ENCODE results near the gene GRAMD2A.

The GRAMD2A gene

GRCh38 chr15:72163719-72164118 is 33.9 kb downstream of the GRAMD2A start:
- TF ChIP-seq, protein P1, sequence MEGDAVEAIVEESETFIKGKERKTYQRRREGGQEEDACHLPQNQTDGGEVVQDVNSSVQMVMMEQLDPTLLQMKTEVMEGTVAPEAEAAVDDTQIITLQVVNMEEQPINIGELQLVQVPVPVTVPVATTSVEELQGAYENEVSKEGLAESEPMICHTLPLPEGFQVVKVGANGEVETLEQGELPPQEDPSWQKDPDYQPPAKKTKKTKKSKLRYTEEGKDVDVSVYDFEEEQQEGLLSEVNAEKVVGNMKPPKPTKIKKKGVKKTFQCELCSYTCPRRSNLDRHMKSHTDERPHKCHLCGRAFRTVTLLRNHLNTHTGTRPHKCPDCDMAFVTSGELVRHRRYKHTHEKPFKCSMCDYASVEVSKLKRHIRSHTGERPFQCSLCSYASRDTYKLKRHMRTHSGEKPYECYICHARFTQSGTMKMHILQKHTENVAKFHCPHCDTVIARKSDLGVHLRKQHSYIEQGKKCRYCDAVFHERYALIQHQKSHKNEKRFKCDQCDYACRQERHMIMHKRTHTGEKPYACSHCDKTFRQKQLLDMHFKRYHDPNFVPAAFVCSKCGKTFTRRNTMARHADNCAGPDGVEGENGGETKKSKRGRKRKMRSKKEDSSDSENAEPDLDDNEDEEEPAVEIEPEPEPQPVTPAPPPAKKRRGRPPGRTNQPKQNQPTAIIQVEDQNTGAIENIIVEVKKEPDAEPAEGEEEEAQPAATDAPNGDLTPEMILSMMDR (conservative IDR thresholded peaks at IDR 0.05; ENCODE audit: control insufficient read depth, insufficient read depth, low read depth, low read length): no peak
- no peak overlapping the region for H3K4me3 ChIP-seq (ENCODE audit: control insufficient read depth, low read depth, low read length)
- no peak for DNase-seq (ENCODE audit: low read depth)

GRCh38 chr15:72162569-72162968 is 35.0 kb downstream of the GRAMD2A start:
- TF ChIP-seq, protein P1 (conservative IDR thresholded peaks at IDR 0.05; ENCODE audit: control insufficient read depth, insufficient read depth, low read depth, low read length): no peak
- no peak overlapping the region for H3K4me3 ChIP-seq (ENCODE audit: control insufficient read depth, low read depth, low read length)
- DNase-seq (ENCODE audit: low read depth): no peak

- DNase-seq (ENCODE audit: low read depth): no peak
- no peak overlapping the region for H3K4me3 ChIP-seq (ENCODE audit: control insufficient read depth, low read depth, low read length)
- TF ChIP-seq, protein P1 (conservative IDR thresholded peaks at IDR 0.05; ENCODE audit: control insufficient read depth, insufficient read depth, low read depth, low read length): no peak
These were observed 36.0 kb downstream of the GRAMD2A start for GRCh38 chr15:72161361-72162132.

DNA sequence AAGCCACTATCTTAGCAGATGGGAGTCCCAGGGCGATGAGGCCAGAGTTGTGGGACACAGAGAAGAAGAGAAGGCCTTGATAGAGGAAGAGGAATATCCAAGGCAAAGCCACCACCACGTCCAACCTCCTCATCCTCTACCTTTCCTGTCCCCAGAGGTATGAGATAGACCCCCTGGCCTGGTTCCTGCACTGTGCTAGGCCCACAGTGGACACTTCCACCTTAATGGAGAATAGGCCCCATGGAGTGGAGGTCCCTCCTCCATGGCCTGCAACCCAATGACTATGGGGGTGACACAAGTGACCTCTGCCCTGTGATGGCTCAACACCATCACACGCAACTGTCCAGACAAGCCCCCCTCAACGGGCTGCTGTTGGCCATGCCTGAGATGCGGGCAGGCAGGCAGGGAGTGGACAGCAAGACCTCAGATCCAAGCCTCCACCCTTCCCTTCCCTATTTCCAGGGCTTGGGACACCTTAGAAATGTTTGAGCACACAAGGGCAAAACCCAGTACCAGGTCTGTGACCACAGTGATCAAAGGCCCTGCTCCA is 36.8 kb downstream of the GRAMD2A start:
- H3K4me3 ChIP-seq (ENCODE audit: control insufficient read depth, low read depth, low read length): no peak overlapping the region
- TF ChIP-seq, protein P1 (conservative IDR thresholded peaks at IDR 0.05; ENCODE audit: control insufficient read depth, insufficient read depth, low read depth, low read length): no peak
- no peak for DNase-seq (ENCODE audit: low read depth)

- TF ChIP-seq, protein P1 (conservative IDR thresholded peaks at IDR 0.05; ENCODE audit: control insufficient read depth, insufficient read depth, low read depth, low read length): no peak
- no peak overlapping the region for H3K4me3 ChIP-seq (ENCODE audit: control insufficient read depth, low read depth, low read length)
- no peak for DNase-seq (ENCODE audit: low read depth)
These were observed 40.7 kb downstream of the GRAMD2A start for GRCh38 chr15:72156928-72157327.

DNA sequence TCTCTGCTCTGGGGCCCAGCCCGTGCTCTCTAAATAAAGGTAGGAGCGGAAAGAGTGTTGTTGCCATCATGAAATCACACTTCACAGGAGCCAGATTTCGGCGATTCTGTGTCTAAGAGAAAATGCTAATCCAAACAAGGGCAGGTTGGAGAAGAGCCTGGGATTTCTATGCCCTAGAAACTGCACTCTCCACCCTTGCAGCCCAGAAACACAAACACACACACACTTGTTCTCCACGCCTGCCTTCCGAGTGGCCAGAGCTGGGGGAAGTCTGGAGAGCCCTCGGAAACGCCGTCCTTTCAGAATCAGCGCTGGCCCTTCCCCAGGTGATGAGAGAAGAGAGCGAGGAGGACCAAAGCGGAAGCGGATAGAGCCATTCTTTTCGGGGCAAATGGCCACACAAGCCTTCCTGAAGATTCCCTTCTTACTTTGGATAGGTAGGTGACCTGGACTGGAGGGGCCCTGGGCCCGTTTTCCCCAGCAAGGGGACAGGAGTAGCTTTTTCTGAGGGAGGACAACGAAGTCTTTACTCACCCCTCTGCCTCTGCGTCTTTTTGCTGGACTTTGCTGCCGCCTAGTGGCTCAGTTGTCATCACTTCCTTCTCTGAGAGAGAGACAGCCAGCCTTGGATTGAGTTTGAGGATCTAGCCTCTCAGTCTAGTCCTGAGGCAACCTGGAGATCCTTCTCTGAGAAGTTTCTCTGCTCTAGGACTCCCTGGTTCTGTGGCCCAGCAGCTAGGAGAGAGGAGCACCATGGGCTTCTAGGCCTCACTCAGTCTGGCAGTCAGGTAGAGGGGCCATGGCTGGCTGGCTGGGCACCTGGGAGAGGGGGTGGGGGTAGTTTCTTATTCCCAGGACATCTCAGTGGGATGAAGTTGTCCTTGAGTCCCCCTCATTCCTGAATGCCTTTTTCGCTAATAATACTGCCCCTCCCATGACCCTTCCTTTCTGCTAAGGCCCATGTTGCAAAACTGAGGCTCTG is 41.7 kb downstream of the GRAMD2A start:
- peak overlapping the region; percentile 62 for H3K4me3 ChIP-seq (ENCODE audit: control insufficient read depth, low read depth, low read length)
- TF ChIP-seq, protein P1 (conservative IDR thresholded peaks at IDR 0.05; ENCODE audit: control insufficient read depth, insufficient read depth, low read depth, low read length): peak; percentile 92
- DNase-seq (ENCODE audit: low read depth): peak; percentile 76
